ENCODE data around the gene RXRA. TPM values are rescaled to one million over a fixed set of nuclear protein-coding genes. Genes with fewer than 3 reads are reported as not detected.

Gene RXRA
- polyA plus RNA-seq, 3 donors = 33.6 to 42.2 (median 33.9) TPM

DNA sequence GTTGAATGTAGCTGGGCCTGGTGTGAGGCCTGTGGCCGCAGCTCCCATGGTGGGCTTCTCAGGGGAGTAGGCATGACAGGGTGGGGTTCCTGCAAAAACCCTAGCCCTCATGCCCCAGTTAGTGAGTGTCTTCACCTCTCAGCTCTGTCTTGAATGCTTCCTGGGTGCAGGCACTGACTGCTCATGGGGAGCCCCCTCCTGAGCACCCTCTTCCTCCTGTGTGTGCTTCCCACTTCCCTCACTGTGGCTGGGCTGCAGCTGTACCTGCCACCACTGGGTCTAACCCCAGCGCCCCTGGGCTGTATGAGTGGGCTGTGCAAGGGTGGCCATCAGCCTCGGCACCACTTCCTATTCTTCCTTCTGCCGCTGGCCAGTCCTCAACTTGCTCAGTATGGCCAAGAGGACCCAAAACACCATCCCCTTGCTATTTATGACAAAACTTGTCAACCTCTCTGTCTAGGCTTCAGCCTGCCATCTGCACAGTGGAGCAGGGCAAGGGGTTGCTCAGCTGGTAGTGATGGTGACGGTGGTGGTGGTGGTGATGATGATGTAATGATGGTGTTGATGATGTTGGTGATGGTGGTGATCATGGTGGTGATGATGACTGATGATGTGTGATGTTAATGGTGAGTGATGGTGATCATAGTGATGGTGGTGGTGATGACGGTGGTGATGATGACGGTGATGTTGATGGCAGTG lies 67.5 kb downstream of the RXRA start:
- DNase-seq (ENCODE audit: low read depth in 3 of 3, low spot score in 2 of 3) = no peak

DNA sequence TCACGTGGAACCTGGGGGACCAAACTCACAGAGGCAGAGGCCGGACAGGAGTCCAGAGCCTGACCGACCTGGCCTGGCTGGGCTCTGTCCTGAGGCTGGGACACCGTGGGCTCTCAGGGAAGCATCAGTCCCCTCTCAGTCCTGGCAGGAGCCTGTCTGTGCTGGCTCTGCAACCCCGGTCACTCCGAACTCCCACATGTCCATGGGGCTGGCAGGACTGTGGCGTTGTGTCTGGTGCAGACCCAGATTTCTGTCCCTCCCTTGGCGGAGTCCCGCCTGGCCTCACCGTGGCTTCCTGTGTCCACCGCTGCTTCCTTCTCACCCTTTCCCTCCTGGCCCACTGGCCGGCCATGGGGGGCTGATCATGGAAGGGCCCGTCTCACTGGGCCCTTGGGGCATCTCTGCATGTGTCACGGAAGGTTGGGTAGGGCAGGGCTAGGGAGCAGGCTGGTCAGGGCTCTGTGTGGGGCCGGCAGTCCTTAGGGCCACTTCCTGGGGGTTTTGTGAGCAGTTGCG lies 68.8 kb downstream of the RXRA start:
- DNase-seq (ENCODE audit: low read depth in 3 of 3, low spot score in 2 of 3) = no peak

DNA sequence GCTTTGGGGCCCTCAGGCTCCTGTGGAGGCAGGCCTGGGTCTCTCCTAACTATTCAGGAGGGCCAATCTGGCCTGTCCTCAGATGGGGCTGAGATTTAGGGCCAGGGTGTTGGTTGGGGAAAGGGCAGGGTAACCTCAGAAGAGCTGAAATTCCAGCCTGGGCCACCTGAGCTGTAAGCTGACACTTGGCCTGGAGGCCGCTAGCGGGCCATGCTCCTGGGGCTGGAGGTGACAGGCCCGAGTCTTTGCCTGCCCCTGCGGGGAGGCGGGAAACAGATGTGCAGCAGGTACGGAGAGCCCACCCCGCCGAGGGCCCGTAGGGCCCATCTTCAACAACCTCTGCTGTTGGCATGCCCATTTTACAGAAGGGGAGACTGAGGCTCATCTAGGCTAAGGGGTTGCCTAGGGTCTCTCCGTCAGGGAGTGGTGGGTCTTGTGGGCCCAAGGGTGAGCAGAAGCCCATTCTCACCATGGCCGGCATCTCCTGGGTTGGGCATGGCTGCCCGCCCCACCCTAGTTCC lies 69.5 kb downstream of the RXRA start:
- DNase-seq (ENCODE audit: low read depth in 3 of 3, low spot score in 2 of 3) = no peak

DNA sequence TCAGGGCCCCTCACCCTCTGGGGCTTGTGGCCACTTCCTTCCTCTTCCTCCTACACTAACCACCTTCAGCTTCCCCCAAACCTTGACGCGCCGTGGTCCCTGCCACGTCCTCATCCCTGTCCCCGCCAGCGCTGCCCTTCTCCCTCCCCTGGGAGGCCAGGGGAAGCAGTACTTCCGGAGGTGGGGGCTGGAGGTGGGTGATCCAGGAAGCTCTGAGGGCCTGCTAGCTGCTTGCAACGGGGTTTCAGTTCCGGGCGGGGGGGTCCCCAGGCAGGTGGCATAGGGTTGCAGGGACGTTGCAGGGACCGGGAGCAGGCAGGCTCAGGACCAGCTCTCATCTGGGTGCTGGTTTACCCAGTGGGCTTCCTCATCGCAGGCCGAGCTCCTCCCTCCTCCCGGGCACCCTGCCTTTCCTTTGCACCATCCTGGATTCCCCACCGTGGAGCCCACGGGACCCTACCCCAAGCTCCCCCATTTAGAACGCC lies 70.0 kb downstream of the RXRA start:
- no peak for DNase-seq (ENCODE audit: low read depth in 3 of 3, low spot score in 2 of 3)

DNA sequence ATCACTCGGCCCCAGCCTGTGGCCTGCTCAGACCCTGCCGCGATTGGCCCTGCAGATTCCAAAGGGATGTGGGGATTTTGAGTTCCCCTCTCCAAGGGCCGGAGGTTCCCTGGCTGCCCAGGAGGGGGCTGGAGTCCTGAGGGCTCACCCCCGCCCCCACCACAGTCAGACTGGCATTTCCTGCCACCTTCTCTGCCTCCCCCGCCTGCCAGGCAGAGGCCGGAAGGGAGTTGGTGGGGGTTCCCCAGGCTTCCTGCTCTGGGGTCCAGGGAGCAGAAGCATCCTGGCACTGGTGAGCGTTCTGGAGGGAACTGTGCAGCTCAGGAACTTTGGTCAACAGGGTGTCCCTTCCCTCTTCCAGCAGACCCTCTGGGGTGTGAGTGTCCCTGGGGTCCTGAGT lies 70.6 kb downstream of the RXRA start:
- no peak for DNase-seq (ENCODE audit: low read depth in 3 of 3, low spot score in 2 of 3)

DNA sequence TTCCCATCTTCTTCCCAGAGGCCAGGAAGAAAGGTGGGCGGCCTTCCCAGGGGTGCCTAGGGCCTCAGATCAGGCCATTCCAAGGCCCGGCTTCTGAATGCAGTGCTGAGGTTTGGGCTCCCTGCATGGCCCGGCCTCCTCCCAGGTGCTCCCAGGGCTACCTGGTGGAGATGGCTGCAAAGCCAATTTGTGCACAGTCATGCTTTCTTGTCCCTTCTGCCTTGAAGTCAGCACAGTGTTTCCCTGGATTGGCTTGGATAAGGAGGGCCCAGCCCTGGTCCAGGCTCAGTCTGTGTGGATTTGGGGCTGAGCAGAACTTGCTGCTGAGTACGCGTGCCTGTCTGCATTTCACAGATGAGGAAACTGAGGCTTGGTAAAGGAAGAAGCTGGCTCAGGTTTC lies 72.5 kb downstream of the RXRA start:
- DNase-seq (ENCODE audit: low read depth in 3 of 3, low spot score in 2 of 3) = no peak

DNA sequence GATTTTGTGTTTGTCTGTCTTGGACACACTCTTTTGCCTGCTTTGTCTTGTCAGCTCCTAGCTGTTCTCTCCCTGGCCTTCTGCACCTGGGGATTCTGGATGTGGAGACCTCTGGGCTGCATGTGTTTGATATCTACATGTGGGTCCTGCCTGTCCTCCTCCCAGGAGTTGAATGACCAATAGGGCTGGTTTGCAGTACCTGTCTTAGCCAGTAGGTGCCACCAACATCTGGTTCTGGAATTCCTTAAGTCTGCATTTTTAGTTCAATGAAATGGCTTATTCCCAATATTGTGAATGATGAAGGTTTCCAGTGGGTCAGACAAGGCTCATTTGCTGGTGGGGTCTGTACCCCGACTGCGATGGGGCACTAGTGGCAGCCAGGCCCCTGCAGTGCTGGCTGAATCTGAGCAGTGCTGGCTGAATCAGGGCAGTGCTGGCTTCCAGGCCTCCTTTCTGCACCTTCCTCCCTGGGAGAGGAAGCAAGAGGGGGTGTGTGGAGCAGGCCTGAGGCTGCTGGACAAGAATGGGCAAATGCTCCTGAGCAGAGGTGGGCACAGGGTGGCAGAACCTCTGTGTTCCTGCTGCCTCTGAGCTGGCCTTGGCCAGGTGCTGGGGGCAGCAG lies 73.3 kb downstream of the RXRA start:
- no peak for DNase-seq (ENCODE audit: low read depth in 3 of 3, low spot score in 2 of 3)

DNA sequence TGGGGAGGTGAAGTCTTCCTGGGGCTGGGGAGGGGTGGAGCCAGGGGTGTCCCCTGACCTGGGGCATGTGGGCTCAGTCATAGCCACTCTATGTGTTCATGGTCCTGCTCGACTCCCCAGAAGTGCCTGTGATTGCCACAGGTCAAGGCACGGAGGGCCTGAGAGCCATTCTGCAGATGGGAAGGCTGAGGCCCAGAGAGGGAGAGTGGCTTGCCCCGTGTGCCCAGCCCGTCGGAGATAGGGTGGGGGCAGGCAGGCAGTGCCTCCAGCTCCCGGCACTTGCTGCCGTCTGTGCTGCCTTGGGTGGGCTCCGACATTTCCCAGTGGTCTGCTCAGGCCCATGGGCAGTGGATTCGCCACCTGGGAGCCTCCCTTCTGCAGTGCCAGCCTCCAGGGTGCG lies 74.0 kb downstream of the RXRA start:
- no peak for DNase-seq (ENCODE audit: low read depth in 3 of 3, low spot score in 2 of 3)

DNA sequence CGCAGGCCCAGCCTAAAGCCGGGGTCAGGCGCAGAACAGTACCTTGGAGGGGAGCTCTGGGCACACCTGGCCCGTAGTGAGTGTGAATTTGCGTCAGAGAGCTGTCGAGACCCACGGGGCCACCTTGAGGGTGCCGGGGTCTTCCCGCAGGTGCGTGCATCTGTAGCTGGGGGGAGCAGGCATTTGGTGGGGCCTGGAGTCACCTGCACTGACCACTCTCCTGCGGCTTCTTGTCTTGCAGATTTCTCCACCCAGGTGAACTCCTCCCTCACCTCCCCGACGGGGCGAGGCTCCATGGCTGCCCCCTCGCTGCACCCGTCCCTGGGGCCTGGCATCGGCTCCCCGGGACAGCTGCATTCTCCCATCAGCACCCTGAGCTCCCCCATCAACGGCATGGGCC lies 75.1 kb downstream of the RXRA start:
- DNase-seq (ENCODE audit: low read depth in 3 of 3, low spot score in 2 of 3) = no peak

DNA sequence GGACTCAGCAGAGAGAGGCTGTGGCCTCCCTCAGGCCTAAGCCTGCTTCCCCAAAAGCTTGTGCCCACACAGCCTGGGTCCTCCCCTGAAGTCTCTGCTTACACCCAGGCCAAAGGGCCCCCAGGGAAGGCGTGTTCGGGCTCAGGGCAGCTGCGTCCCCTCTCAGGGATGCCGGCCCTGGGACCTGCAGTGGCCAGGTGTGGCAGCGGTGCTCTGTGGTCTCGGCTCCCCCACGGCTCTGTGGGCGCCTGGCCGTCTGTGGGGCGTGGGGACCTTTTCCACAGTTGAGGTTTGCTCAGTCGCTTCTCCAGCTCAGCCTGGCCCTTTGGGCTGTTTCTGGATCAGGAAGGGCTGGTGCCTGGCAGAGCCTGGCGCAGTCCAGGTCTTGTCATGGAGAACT lies 75.9 kb downstream of the RXRA start:
- DNase-seq (ENCODE audit: low read depth in 3 of 3, low spot score in 2 of 3) = no peak

DNA sequence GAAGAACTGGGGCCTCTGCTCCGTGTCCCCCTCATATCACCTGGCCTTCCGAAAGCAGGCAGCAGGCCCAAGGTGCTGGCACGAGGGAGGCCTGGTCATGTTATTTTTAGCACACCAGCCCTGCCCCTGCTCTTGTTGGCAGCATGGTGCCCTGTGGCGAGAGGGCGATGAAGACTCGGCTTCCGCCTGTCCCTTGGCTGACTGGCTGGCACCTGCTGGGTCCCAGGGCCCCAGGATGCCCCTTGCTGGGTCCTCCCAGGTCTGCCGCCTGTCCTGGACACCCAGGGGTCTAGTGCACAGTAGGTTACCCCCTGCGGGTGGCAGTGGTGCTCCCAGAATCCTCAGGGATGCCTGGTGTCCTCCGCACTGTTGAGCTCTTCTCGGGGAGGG lies 77.0 kb downstream of the RXRA start:
- no peak for DNase-seq (ENCODE audit: low read depth in 3 of 3, low spot score in 2 of 3)

DNA sequence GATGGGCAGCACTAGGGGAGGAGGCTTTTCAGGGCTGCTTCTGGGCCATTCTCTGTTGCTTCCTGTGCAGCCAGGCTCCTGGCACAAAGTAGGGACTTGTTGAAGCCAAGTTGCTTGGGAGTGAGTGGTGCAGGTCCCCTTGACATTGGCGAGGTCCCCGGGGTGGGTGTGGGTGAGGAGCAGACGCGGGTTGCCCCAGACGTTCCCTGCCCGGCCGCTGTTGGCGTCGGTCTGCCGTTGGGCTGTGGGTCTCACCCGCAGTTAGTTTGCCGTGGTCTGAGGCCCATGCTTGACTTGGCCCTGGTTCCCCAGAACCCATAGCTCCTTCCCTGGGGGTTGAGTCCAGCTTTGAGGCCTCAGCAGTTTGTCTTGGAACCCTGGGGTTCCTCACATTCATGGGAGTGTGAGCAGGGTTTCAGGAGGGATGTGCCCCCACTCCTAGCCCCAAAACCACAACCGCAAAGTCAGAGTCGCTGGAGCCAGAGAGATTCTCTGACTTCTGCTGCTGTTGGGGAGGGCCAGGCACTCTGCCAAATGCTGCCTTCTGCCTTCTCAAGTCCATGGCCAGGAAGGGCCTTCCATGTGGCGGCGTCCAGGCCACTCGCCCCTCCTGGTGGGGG lies 77.5 kb downstream of the RXRA start:
- DNase-seq (ENCODE audit: low read depth in 3 of 3, low spot score in 2 of 3) = no peak

DNA sequence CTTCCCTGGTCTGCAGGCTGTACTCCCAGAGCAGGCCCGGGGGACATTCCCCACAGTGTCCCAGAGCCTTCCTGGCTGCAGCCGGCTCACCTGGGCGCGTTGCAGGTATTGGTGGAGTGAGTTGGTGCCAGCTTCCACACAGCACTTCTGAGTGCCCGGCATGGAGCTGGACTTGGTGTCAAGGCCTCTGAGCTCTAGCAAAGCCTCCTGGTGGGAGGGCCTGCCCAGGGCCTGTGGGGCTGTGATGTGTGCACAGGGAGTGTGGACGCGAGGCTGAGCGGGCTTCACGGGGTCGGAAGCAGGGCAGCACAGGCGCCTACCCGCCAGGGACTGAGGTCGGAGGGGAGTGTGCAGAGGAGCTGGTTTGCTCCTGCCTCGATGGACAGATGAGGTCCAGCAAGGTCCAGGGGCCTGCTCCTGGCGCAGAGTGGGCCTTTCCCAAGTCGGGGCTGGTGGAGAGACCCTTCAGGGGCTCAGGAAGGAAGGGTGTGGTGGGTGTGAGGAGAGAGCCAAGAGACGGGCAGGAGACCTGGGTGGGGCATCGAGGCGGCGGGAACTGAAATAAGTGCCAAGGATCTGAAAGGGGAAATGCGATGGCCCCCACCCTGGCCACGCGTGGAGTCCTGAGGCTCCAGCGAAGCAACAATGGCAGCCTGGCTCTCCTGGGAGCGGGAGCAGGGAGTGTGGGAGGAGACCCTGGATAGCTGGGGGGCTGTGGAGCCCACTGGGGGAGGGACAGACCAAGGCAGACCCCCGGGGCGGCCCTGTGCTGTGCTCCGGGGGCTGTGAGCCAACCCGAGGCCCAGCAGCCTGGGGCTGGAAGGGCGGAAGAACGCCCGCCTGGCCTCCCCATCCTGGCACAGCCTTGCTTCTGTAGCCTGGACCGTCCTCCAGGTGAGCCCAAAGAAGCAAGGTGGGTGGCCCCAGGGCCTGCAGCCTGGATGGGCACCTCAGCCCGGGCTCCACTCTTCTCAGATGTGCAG lies 78.4 kb downstream of the RXRA start:
- DNase-seq (ENCODE audit: low read depth in 3 of 3, low spot score in 2 of 3) = no peak

DNA sequence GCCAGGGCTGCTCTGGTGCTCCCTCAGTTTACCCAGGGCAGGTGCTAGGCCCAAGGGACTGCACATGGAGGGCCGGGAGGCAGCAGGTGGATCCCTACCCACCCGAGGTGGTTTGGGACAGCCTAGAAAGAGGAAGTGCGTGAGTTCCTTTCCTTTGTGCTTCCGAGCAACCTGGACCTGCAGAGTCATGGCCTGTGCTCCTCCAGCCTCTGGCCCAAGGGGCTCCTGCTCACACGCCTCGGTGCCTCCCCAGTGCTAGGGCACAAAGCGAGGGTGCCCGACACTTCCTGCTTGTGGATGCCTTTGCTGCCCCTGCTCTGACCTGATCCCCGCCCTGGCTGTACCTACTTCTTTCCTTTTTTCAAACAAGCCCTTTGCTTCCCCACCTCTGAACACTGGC lies 79.3 kb downstream of the RXRA start:
- no peak for DNase-seq (ENCODE audit: low read depth in 3 of 3, low spot score in 2 of 3)

DNA sequence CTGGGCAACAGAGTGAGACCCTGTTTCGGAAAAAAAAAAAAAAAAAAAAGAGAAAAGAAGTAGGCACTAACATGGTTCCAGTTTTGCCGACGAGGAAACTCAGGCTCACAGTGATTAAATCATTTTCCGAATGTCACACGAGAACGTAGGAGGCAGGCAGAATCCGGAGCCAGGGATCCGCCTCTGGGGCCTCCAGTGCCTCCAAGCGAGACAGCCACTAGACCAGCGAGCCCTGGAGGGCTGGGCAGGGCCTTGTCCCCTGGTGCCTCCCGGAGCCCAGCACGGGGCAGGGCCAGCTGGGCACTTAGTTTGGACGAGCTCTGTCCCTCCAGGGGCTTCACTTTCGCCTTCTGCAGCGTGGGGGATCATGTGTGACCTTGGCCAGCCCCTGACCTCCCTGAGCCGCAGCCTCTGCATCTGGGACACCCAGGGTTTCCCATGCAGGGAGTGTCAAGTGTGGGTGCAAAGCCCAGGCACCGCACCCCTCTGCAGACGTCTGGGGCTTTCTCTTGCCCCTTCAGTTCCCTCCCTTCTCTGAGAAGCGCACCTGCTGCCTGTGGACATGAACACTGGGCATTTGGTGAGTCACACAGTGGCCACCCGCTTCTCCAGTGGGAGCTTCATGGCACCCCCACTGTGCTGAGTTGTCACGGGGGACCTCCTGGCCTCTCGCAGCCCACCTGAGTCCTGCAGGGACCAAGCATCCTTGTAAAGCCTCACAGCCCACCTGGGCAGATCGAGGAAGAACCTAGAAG lies 80.3 kb downstream of the RXRA start:
- no peak for DNase-seq (ENCODE audit: low read depth in 3 of 3, low spot score in 2 of 3)

DNA sequence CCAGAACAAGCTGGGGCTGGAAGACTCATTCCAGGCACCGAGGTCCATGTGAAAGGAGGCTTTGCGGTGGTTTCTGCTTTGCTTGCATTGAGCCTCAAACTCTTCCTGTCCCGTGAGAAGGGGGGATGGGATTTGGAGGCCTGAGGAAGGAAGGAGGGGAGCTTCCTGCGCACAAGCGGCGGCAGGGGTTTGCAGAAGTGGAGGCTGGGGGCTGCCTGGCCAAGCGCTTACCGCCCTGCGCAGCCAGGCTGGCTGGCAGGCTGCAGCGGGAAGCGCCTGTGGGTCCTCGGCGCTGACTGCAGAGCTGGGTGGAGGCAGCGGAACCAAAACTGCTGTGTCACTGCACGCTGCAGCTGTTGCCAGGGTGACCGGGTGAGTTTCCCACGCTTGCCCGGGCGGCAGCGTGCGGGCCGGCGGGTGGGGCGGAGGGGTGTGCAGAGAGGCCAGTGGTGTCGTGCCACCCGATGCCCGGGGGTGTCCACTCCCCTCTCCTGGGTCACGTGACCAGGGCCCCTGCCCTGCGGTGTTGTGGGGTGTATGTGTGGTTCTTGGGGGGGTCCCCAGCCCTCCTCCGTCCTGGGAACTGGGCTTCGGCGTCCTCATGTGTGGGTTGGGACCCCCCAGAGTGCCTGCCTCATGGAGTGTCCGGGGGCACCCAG lies 81.0 kb downstream of the RXRA start:
- peak in 2 of 3 donors; percentile 55 to 73 for DNase-seq (ENCODE audit: low read depth in 3 of 3, low spot score in 2 of 3)

DNA sequence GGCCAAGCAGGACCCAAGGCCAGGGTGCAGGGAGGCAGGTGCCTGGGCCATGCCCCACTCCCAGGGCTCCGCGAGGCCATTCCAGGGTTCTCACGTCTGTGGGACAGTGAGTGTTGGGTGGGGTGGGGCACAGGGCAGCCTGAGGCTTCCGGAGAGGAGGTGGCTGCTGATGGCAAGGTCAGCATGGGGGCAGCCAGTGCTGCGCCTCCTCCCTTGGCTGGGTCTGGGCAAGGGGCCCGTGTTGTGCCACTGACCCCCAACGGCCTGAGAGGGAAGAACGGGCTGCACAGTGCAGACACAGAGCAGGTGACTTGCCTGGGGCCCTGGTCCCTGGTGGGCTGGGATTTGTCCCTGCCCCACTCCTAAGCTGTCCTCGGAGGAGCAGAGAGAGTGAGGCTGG lies 82.1 kb downstream of the RXRA start:
- no peak for DNase-seq (ENCODE audit: low read depth in 3 of 3, low spot score in 2 of 3)

DNA sequence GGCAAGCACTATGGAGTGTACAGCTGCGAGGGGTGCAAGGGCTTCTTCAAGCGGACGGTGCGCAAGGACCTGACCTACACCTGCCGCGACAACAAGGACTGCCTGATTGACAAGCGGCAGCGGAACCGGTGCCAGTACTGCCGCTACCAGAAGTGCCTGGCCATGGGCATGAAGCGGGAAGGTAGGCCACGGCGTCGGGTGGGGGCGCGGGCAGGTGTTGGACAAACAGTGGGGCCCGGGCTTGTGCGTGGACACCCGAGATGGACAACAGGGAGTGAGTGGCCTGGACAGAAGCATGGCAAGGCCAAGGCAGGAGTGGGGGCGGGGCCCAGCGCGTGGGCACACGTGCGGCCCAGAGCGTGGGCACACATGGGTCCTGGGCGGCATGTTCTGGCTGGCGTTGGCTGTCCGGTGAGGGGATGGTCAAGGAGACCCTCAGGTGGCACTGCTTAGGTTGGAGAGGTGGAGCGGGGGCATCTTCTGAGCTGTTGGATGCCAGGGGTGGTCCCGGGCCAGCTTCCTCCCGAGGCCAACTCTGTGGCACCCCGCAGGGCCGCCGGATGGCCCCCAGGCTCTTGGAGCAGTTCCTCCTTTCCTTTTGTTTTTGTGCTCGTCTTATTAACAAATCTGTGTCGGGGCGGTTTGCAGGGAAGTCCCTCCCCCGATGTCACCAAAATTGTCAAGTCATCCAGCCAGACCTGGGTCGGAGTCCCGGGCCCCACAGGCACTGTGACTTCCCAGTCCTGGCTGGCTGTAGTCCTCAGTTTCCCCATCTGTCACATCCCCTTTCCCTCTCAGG lies 82.9 kb downstream of the RXRA start:
- DNase-seq (ENCODE audit: low read depth in 3 of 3, low spot score in 2 of 3) = no peak

Measured in right renal cortex interstitium (tissue), 3 donors.